GM15510 (cell line): ENCODE measurements around the gene APBB2.

Experiments
- POLR2A ChIP-seq: IDR thresholded peaks from 3 replicates; pipeline ENCODE4 v1.6.1; 2011; ENCODE audit warnings: borderline replicate concordance; ENCODE audit not compliant: insufficient read length; ENCODE audit errors: extremely low read depth

APBB2 gene

DNA sequence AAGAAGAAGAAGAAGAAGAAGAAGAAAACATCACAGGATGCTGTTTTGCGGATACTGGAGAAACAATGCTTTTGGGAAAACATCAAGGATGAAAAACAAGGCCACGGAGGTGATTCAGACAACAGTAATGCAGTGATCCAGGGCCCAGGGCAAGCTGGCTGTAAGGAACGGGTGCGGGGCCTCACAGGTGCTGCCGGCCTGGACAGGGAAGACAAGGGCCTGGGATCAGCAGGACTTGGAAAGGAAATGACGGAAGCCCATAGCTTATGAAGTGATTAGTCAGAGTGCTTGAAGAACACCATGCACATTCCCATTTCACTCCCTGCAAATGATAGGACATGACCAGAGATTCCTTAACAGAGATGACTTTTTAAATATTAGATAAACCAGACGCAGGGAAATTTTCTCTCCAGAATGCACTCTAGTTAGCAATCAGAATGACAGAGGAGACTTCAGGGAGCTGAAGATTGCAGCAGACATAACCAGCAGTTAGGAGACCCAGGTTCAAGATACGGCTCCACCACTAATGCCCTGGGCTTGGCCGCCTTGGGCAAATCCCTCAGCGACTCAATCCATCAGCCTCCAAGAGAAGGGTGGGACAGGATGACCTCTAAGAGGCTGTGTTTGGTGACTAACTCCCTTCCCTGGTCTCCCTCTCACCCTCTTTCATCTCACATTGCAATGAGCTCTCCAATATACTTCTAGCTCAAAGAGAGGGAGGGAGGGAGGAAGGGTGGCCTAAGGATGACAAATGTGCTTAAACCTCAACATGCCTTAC lies 54.1 kb downstream of the APBB2 start:
- TF ChIP-seq POLR2A: no peak

DNA sequence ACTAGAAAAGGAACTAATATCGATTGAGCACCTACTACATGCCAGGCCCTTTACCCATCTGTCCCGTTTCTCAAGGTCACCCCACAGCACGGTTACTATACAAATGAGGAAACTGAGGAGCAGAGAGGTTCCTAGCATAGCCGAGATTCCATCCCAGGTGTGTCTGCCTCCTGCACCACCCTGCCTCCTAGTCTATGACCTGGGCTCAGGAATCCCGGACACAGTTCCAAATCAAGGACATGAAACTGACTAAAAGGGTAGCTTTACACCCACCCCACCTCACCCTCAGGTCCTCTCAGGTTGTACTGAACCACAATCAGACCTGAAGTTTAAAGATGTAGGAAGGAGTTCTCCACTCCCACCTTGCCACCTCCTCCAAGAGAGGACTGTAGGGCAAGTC lies 55.6 kb downstream of the APBB2 start:
- no peak for TF ChIP-seq POLR2A

DNA sequence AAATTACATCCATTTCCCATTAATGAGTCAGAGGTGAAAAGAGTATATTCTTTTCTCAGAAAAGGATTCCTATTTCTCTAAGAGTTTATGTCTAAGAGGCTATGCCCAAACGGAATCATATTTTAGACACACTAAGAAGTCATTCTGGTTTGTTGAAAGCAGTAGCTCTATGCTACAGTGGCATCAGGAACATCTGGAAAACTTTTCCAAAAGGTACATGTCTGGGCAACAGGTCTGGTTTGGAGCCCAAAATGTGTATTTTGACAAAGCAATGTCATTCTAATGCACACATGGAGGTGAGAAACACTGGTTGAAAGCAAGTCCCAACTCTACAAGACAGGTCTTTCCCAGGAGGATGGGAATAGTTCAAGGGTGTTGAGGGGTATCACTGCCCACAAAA lies 56.1 kb downstream of the APBB2 start:
- no peak for TF ChIP-seq POLR2A

DNA sequence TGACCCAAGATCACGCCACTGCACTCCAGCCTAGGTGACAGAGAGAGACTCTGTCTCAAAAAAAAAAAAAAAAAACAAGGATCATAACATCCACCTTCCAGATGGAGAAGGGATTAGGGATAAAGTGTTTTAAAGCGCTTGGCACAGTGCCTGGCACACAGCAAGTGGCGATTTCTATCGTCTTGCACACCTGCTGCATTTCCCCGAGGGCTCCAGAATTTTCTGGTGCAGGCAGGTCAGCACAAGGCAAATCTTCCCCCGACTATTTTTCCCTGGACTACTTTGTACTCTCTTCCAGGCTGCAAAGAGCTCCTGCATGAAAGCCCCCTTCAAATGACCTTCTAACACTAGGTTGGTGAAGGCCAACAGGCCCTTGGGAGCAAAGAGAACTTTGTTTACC lies 57.3 kb downstream of the APBB2 start:
- no peak for TF ChIP-seq POLR2A

DNA sequence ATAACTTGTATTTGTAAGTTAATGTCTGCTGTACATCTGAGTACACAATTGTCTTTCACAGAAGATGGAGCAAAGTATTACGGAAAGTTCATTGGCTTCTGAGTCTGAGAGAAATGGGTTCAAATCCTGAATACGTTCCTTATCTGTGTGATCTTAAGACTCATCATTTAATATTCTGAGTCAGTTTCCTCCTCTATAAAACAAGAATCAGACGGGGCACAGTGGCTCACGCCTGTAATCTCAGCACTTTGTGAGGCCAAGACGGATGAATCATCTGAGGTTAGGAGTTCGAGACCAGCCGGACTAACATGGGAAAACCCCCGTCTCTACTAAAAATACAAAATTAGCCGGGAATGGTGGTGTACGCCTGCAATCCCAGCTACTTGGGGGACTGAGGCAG lies 57.8 kb downstream of the APBB2 start:
- TF ChIP-seq POLR2A: no peak

DNA sequence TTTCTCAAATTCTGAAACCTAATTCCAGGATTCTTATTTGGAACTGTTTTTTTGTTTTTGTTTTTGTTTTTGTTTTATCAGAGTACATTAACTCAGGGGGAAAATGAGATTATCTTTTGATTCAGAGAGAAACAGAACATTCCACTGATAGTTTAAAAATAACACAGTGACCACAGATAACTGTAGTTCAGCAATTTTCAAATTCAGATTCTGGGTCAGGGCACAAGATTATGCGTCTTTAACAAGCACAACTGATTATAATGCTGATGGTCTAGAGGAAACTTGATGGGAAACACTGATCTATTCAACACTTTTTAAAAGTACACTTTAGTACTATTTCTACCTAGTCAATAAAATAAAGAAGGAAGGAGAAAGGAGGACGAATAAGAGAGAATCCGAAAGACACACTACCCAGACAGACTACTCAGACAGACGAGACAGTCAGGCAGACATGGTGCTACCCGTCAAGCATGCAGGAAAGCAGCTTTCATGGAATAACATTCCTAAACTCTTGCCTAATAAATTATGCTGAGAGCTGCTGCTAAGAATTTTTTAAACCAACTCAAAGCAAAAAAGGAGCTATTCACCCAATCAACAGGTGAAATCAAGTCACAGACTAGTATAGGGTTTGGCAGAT lies 59.0 kb downstream of the APBB2 start:
- TF ChIP-seq POLR2A: no peak

DNA sequence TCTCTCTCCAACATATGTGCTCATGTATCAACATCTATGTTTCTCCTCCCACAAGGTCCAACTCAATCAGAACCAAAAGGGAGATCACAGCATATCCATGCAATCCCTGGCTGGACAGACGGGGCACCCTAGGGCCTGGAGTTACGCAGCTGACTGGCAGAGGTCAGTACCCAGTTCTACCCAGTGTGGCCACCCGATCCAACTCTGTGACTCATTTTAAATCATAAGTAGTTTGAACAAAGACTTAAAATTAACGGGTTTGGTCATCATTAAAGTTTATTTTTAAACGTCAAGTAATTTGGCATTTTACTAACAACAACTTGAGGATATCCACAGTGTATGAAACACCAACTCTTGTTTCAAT lies 59.5 kb downstream of the APBB2 start:
- no peak for TF ChIP-seq POLR2A

DNA sequence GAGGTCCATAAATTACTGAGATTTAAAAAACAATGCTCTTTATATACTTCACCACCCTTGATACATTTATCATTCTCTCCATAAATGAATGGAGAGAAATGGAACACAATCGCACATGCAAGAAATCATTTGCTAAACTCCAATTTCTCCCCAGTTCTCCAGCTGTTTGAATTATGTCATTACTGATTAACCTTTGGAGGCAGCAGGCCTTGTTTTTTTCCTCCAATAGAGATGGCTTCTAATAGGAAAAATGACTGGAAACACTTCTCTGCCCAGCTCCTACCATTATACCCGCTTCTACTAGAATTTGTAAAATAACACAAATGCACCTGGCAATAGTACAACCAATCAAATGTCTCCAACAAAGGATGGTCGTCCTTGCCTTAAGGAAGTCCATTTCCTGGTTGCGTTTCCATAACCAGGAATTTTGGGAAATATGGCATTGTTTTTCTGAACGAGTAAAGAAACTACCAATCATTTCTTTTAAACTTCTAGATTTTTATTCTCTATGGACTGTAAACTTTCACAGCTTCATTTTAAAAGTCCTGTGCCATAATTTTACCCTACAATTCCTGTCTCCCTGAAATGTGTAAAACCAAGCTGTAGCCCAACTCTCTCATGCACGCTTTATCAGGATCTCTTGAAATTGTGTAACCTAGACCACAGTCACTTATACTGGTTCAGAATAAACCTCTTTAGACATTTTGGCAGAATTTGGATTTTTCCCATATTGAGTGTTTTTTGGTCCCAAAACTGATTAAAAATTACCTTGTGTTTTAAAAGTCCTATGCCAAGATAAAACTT lies 60.1 kb downstream of the APBB2 start:
- no peak for TF ChIP-seq POLR2A

DNA sequence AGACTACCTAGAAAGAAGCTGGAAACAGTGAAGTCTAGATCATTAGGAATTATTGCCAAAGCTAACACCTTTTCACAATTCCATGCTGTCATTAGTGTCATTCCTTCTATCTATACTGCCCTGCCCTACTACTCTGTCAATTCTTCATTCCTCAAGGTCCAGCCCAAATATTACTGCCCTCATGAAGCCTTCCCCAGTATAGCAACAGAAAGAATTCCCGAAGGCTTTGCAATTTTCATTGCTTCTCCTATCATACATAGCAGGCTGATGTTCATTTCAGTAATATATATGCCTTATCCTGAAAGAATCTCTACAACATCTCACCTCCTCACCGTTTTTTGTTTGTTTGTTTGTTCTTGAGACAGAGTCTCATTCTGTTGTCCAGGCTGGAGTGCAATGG lies 63.9 kb downstream of the APBB2 start:
- TF ChIP-seq POLR2A: no peak

DNA sequence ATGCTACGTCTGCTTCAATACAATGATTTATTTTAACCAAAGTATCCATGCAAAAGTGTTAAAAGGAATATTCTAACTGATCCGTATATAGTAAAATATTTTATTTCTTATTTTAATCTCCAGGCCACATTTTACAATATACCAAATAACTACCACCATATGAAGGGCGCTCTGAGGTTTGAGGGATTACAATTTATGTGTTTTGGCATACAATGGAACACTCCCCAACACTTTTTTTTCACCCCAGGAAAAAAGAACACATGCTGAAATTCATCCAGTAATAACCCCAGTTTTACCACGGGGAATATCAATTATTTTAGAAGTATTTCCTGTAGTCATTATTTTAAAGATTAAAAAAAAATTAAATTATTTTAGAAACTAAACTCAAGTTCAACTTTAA lies 65.4 kb downstream of the APBB2 start:
- TF ChIP-seq POLR2A: no peak

DNA sequence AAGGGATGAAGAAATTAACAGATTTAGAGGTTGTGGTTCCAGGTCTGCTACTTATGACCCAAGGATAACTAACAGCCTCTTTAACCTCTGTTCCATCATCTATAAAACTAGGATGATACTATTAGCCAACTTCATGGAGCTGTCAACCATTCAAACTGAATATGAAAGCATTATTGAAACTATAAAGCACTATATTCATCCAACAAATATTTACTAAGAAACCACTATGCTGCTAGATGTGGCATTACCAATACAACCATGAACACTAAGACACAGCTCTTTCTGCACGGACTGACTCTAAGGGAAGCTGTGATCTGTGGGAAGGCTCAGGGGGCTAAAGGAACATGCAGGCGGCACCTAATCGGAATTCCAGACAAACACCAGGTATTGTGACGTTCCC lies 66.0 kb downstream of the APBB2 start:
- no peak for TF ChIP-seq POLR2A

DNA sequence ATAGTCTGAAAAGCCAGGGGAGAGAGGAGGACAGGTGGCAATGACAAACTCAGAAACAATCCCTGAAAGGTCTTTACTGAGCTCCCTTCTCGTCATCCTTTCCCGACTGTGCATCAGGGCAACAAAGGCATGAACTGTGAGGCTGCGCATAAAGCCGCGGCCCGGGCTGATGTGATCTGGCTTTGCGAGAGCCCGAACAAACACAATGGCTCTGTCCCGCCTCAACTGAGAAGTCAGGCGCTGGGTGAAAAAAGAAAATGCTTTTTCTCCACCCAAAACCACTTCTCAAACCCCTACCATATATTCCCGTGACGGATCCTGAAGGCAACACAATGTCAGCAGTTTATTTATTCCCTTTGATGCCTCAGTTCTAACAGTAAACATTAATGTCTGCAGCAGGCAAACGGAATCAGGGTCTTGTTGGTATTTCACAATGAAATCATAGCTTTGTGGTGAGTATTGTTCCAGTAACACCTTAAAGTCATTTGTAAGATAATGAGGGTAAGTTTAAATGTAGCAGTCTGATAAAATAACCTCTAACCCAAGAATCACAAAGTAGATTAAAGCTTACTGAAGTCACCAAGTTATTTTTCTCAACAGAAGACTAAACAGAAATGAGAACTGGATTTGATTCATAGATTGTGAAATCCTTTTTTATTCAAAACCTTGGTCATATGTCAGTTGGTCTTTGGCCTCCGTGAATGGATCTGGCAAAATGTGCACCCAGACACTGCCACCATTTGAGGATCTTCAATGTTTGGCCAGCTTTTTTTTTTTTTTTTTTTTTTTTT lies 67.4 kb downstream of the APBB2 start:
- TF ChIP-seq POLR2A: no peak

DNA sequence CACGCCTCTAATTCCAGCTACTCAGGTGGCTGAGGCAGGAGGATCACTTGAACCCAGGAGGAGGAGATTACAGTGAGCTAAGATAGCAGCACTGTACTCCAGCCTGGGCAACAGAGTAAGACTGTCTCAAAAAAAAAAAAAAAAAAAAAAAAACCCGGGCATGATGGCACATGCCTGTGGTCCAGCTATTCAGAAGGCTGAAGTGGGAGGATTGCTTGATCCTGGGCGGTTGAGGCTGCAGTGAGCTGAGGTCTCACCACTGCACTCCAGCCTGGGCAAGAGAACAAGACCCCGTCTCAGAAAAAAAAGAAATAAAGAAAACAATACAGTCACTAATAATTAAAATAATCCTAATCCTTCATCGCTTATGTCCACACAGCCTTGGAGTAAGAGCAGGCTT lies 68.1 kb downstream of the APBB2 start:
- TF ChIP-seq POLR2A: no peak

DNA sequence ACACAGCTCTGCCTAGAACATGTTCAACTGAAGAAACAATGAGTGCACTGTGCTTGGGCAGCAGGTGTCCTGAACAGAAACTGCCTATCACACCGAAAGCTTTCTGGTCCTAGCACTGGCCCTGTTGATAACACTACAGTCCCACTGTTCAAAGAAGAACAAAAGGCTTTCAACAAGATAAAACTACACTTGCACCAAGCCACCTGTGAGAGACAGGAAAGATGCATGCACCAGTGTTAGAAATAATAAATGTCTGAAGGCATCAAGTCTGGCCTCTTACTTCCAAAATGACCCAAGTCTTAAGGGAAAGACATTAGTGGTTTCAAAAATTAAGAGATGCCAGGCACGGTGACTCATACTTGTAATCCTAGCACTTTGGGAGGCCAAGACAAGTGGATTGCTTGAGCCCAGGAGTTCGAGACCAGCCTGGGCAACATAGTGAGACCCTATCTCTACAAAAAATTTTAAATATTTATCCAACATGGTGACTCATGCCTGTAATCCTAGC lies 68.7 kb downstream of the APBB2 start:
- TF ChIP-seq POLR2A: no peak

DNA sequence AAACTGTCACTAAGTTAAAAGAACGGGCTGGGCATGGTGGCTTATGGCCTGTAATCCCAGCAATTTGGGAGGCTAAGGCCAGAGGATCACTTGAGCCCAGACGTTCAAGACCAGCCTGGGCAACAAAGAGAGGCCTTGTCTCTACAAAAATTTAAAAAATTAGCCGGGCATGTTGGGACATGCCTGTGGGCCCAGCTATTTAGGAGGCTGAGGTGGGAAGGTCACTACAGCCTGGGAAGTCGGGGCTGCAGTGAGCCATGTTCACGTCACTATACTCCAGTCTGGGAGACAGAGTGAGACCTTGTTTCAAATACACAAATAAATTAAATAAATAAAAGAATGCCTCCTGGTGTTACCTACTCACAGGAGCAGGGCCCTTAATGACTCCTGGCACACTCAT lies 69.5 kb downstream of the APBB2 start:
- no peak for TF ChIP-seq POLR2A

DNA sequence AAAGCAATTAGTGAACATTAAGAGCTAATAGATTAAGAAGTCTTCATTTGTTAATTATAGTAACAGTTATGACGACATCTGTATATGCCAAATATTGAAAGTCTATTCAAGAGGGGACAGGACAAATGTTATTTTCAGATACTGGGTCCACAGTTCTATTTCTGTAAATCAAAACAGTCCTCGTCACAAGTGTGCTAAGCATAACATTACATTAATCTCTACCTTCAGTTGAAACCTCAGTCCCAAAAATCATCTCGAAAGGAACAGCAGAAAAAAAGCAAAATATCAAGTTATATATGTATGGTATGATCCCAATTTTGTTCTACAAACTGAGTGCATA lies 70.3 kb downstream of the APBB2 start:
- no peak for TF ChIP-seq POLR2A
